ENCODE data around the gene MICAL3.

- TF ChIP-seq MYNN (IDR thresholded peaks at IDR 0.05), result no peak
- TF ChIP-seq MYNN (CRISPR knock-in tag; IDR thresholded peaks at IDR 0.05), result no peak
- no peak for TF ChIP-seq CTCF (IDR thresholded peaks at IDR 0.05 in 2 of 3, conservative IDR thresholded peaks at IDR 0.05 in 1 of 3; ENCODE audit: insufficient read depth in 2 of 3, low read depth in 1 of 3, low read length in 3 of 3)
- TF ChIP-seq ZBTB33 (CRISPR knock-in tag; IDR thresholded peaks at IDR 0.05), result no peak
- TF ChIP-seq POLR2A (conservative IDR thresholded peaks at IDR 0.05), result no peak
- no peak for TF ChIP-seq NRF1 (conservative IDR thresholded peaks at IDR 0.05 in 1 of 2, IDR thresholded peaks at IDR 0.05 in 1 of 2)
- TF ChIP-seq, protein P1, sequence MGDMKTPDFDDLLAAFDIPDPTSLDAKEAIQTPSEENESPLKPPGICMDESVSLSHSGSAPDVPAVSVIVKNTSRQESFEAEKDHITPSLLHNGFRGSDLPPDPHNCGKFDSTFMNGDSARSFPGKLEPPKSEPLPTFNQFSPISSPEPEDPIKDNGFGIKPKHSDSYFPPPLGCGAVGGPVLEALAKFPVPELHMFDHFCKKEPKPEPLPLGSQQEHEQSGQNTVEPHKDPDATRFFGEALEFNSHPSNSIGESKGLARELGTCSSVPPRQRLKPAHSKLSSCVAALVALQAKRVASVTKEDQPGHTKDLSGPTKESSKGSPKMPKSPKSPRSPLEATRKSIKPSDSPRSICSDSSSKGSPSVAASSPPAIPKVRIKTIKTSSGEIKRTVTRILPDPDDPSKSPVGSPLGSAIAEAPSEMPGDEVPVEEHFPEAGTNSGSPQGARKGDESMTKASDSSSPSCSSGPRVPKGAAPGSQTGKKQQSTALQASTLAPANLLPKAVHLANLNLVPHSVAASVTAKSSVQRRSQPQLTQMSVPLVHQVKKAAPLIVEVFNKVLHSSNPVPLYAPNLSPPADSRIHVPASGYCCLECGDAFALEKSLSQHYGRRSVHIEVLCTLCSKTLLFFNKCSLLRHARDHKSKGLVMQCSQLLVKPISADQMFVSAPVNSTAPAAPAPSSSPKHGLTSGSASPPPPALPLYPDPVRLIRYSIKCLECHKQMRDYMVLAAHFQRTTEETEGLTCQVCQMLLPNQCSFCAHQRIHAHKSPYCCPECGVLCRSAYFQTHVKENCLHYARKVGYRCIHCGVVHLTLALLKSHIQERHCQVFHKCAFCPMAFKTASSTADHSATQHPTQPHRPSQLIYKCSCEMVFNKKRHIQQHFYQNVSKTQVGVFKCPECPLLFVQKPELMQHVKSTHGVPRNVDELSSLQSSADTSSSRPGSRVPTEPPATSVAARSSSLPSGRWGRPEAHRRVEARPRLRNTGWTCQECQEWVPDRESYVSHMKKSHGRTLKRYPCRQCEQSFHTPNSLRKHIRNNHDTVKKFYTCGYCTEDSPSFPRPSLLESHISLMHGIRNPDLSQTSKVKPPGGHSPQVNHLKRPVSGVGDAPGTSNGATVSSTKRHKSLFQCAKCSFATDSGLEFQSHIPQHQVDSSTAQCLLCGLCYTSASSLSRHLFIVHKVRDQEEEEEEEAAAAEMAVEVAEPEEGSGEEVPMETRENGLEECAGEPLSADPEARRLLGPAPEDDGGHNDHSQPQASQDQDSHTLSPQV (IDR thresholded peaks at IDR 0.05), result no peak
- TF ChIP-seq, protein P2, sequence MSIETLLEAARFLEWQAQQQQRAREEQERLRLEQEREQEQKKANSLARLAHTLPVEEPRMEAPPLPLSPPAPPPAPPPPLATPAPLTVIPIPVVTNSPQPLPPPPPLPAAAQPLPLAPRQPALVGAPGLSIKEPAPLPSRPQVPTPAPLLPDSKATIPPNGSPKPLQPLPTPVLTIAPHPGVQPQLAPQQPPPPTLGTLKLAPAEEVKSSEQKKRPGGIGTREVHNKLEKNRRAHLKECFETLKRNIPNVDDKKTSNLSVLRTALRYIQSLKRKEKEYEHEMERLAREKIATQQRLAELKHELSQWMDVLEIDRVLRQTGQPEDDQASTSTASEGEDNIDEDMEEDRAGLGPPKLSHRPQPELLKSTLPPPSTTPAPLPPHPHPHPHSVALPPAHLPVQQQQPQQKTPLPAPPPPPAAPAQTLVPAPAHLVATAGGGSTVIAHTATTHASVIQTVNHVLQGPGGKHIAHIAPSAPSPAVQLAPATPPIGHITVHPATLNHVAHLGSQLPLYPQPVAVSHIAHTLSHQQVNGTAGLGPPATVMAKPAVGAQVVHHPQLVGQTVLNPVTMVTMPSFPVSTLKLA (conservative IDR thresholded peaks at IDR 0.05), result no peak
- TF ChIP-seq, protein P3, sequence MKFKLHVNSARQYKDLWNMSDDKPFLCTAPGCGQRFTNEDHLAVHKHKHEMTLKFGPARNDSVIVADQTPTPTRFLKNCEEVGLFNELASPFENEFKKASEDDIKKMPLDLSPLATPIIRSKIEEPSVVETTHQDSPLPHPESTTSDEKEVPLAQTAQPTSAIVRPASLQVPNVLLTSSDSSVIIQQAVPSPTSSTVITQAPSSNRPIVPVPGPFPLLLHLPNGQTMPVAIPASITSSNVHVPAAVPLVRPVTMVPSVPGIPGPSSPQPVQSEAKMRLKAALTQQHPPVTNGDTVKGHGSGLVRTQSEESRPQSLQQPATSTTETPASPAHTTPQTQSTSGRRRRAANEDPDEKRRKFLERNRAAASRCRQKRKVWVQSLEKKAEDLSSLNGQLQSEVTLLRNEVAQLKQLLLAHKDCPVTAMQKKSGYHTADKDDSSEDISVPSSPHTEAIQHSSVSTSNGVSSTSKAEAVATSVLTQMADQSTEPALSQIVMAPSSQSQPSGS (CRISPR knock-in tag; IDR thresholded peaks at IDR 0.05), result no peak
- TF ChIP-seq MCM7 (IDR thresholded peaks at IDR 0.05), result no peak
These were observed 5.4 kb upstream of the MICAL3 start for GRCh38 chr22:18029686-18030267.

All from K562 (cell line).